Measurements from ENCODE around the gene TCHHL1.

TCHHL1 gene

DNA sequence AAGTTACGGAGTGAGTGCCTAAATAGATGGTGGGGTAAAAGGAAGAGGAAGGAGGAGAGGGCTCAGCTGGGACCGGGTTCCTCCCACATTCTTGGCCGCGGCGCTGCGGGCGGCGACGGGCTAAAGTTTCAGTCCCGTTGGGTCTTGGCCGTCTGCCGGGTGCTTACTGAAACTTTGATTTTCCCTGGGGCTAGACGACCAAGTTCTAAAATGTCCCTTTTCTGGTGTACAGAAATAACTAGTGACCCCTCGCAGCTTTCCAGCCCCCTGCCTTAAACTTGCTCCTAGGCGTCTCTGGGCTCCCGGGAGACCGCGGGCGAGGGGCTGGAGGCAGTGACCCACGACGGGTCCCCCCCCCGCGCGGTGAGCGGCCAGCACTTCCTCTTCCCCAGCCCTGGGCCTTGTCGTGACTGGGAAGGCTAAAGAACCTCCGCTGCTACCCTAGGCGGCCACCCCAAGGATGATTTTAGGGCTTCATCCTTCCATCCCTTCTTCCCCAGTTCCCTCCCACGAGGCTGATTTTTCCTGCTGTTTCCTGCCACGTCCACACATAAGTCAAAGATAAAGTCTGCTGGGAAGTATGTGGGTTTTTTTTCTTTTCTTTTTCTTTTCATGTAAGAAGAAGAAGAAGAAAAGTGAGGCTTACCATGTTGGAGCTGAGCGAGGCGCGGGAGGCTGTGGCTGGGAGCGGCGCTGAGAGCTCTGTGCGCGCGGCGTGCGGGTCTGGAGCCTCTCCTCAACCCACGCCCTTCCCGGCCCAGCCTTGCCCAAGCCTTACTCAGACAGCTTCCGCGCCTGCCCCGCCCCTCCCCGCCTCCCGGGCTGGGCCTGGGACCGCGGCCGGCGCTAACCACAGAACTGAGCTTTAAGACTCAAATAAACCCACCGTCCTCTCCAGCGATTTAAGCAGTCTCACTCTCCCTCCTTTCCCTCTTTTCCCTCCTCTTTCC lies 52.3 kb downstream of the TCHHL1 start, which contains the start of gene S100A11:
S100A11 (minus strand) TSS at position 738 of the 950 bp plus-strand sequence; CDS start at position 649, 89 bp downstream.
- DNase-seq: no peak

DNA sequence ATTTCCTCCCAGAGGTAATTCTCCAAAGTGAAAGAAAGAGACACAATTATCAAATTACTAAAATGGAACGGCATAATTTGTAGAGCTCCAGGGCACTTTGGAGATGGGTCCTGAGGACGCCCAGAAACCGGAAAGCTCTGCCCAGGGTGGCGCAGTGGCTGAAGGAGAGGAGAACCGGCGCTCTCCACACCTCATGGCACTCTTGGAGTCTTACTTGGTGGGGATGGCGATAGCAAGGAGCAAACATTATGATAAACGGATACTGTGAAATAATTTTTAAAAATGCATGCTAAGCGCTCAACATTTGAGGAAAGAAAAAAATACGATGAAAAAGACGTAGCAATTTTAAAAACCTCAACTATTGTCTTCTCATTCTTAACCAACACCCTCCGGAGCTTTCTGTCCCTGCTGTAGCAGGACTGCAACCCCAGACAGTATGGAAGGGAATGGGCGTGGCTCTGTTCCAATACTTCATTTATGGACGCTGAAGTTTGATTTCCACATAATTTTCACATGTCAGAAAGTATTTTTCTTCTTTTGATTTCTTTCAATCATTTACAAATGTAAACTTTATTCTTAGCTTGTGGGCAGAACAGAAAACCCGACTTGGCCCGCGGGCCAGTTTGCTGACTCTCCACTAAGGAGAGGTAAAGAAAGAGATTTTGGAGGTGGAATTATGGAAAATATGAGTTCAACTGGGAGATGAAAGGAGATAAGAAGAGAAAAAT lies 53.2 kb downstream of the TCHHL1 start:
- no peak for DNase-seq

DNA sequence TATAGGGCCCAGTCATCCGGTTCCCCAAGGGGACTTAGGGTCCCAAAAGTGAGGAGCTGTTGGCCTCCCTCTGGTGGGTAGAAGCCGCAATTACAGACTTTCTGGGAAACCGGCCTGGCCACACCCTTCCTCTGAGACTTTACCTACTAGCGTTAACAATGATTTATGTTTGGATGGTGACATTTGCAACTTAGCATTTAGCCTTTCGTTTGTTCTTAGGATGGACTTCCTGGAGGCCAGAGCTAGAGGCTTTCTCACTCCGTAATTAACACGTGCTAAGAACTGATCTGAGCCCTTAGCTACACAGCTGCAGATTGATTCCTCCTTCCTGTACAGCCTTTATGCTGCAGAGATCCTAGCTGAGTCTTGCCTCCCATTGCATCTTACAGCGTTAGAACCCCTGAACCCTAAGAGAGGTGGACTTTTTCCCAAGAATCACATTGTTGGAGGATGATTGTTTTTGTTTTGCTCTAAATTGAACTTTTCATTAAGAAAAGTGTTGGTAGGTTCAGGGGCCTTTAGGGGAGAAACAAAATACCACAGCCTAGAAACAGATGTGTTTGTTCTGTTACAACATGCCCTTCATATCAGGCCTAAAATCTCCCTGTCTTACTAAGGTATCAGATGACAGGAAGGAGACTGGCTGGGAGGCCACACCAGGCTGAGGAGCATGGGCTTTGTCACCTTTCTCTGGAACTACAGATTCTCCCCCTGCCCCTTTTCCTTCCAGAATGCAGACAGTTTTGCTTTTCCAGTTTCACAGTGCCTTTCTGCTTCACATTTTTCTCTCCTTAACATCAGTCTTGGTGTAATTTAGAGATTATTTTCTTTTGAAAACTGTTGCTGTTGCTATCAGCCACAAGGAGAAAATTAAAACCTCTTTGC lies 54.0 kb downstream of the TCHHL1 start:
- no peak for DNase-seq

DNA sequence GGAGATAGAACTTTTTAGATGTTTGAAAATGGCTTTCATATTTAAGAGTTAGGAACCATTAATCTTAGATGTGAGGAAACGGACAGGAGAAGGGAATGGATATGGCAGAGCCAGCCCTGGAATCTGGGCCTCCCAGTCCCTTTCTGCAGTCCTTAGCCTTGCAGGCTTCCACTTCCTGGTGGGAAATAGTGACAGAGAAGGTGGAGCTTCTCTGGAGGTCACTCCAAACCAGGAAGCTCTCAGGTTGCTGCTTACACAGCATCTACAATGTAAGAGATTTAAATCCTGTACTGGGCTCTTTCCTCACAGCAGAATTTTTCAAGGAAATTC lies 54.6 kb downstream of the TCHHL1 start:
- no peak for DNase-seq
